ENCODE data around the gene NPM3. TPM values are rescaled to one million over a fixed set of nuclear protein-coding genes. Genes with fewer than 3 reads are reported as not detected.
A peak's percentile ranks its signal among the peaks of the same experiment; 100 is the strongest.

NPM3 gene
- total RNA-seq, 2 experiments from 2014 or later, result 255 to 260 TPM

GRCh38 chr10:101781655-101781983, 1.6 kb downstream of the NPM3 start:
- H3K4me1 Mint-ChIP-seq, result peaks cover 46% of the 10 kb centered on the region
- peaks cover 26% of the 10 kb centered on the region for H3K27me3 Mint-ChIP-seq
- no peak for DNase-seq
- H3K36me3 Mint-ChIP-seq, result peaks cover 58% of the 10 kb centered on the region
- H3K27ac Mint-ChIP-seq, result peak overlapping the region; percentile 100
- H3K4me3 Mint-ChIP-seq, result peak overlapping the region; percentile 100
- no peaks in the 10 kb centered on the region for H3K9me3 Mint-ChIP-seq

- peaks cover 56% of the 10 kb centered on the region for H3K36me3 Mint-ChIP-seq
- peaks cover 28% of the 10 kb centered on the region for H3K27me3 Mint-ChIP-seq
- peak; percentile 77 for DNase-seq
- H3K27ac Mint-ChIP-seq, result peak overlapping the region; percentile 38
- H3K4me1 Mint-ChIP-seq, result peaks cover 44% of the 10 kb centered on the region
- no peaks in the 10 kb centered on the region for H3K9me3 Mint-ChIP-seq
- peak overlapping the region; percentile 100 for H3K4me3 Mint-ChIP-seq
These were observed 2.2 kb downstream of the NPM3 start for GRCh38 chr10:101780818-101781654.

- peak overlapping the region; percentile 73 for H3K4me3 Mint-ChIP-seq
- DNase-seq, result no peak
- no peak overlapping the region for H3K27ac Mint-ChIP-seq
- H3K9me3 Mint-ChIP-seq, result no peaks in the 10 kb centered on the region
- peaks cover 41% of the 10 kb centered on the region for H3K4me1 Mint-ChIP-seq
- peaks cover 31% of the 10 kb centered on the region for H3K27me3 Mint-ChIP-seq
- peaks cover 53% of the 10 kb centered on the region for H3K36me3 Mint-ChIP-seq
These were observed 2.9 kb downstream of the NPM3 start for GRCh38 chr10:101780187-101780817.

GRCh38 chr10:101779544-101780186, 3.6 kb downstream of the NPM3 start:
- Mint-ChIP-seq H3K4me1 (peaks cover 39% of the 10 kb centered on the region), H3K9me3 (no peaks in the 10 kb centered on the region), H3K36me3 (peaks cover 52% of the 10 kb centered on the region), H3K4me3 (peak overlapping the region; percentile 73), H3K27ac (no peak overlapping the region), H3K27me3 (peaks cover 37% of the 10 kb centered on the region)
- DNase-seq, result peak; percentile 86

GRCh38 chr10:101778781-101779543, 4.3 kb downstream of the NPM3 start:
- DNase-seq, result peak; percentile 37
- Mint-ChIP-seq H3K36me3 (peaks cover 45% of the 10 kb centered on the region), H3K4me3 (peak overlapping the region; percentile 73), H3K9me3 (no peaks in the 10 kb centered on the region), H3K27me3 (peaks cover 44% of the 10 kb centered on the region), H3K4me1 (peaks cover 37% of the 10 kb centered on the region), H3K27ac (no peak overlapping the region)

GRCh38 chr10:101778151-101778780, 5.0 kb downstream of the NPM3 start:
- Mint-ChIP-seq H3K9me3 (no peaks in the 10 kb centered on the region), H3K36me3 (peaks cover 41% of the 10 kb centered on the region), H3K27me3 (peaks cover 51% of the 10 kb centered on the region), H3K4me3 (peak overlapping the region; percentile 73), H3K4me1 (peaks cover 40% of the 10 kb centered on the region), H3K27ac (no peak overlapping the region)
- DNase-seq, result no peak

GRCh38 chr10:101777619-101778145, 5.6 kb downstream of the NPM3 start:
- Mint-ChIP-seq H3K27ac (no peak overlapping the region), H3K4me3 (no peak overlapping the region), H3K9me3 (no peaks in the 10 kb centered on the region), H3K4me1 (peaks cover 39% of the 10 kb centered on the region), H3K27me3 (peaks cover 57% of the 10 kb centered on the region), H3K36me3 (peaks cover 35% of the 10 kb centered on the region)
- DNase-seq, result no peak

- H3K4me1 Mint-ChIP-seq, result peaks cover 31% of the 10 kb centered on the region
- peaks cover 71% of the 10 kb centered on the region for H3K27me3 Mint-ChIP-seq
- H3K9me3 Mint-ChIP-seq, result no peaks in the 10 kb centered on the region
- no peak overlapping the region for H3K27ac Mint-ChIP-seq
- H3K4me3 Mint-ChIP-seq, result no peak overlapping the region
- no peak for DNase-seq
- peaks cover 28% of the 10 kb centered on the region for H3K36me3 Mint-ChIP-seq
These were observed 7.0 kb downstream of the NPM3 start for GRCh38 chr10:101776161-101776817.

- DNase-seq, result no peak
- H3K27me3 Mint-ChIP-seq, result peaks cover 74% of the 10 kb centered on the region
- H3K4me3 Mint-ChIP-seq, result peak within 1 kb of the TSS; percentile 53
- H3K4me1 Mint-ChIP-seq, result peaks cover 26% of the 10 kb centered on the region
- H3K36me3 Mint-ChIP-seq, result peaks cover 23% of the 10 kb centered on the region
- H3K9me3 Mint-ChIP-seq, result no peaks in the 10 kb centered on the region
- no peak within 1 kb of the TSS for H3K27ac Mint-ChIP-seq
These were observed 7.7 kb downstream of the NPM3 start, which contains the start of gene FGF8 for GRCh38 chr10:101775273-101776160. Gene FGF8 (minus strand): TSS chr10:101776114. CDS start chr10:101775900, 214 bp downstream.

- Mint-ChIP-seq H3K36me3 (peaks cover 20% of the 10 kb centered on the region), H3K4me1 (peaks cover 21% of the 10 kb centered on the region), H3K27ac (no peak overlapping the region), H3K9me3 (no peaks in the 10 kb centered on the region), H3K27me3 (peaks cover 74% of the 10 kb centered on the region), H3K4me3 (no peak overlapping the region)
- DNase-seq, result no peak
These were observed 8.5 kb downstream of the NPM3 start for GRCh38 chr10:101774589-101775272.

GRCh38 chr10:101773923-101774588, 9.2 kb downstream of the NPM3 start:
- H3K27ac Mint-ChIP-seq, result no peak overlapping the region
- H3K36me3 Mint-ChIP-seq, result peaks cover 16% of the 10 kb centered on the region
- no peak for DNase-seq
- peaks cover 74% of the 10 kb centered on the region for H3K27me3 Mint-ChIP-seq
- no peak overlapping the region for H3K4me3 Mint-ChIP-seq
- peaks cover 19% of the 10 kb centered on the region for H3K4me1 Mint-ChIP-seq
- H3K9me3 Mint-ChIP-seq, result no peaks in the 10 kb centered on the region

Measured in activated naive CD8-positive, alpha-beta T cell treated with anti-CD3 and anti-CD28 coated beads for 36 hours (primary cell).